RWPE1 (cell line): ENCODE data around the gene MIOS.

Experiments
- CTCF ChIA-PET: fragments of 350-600 bp; sonication (Branson Sonifier 250); formaldehyde crosslinking; extraction: SDS; loops from one replicate; lab custom pipeline; 2021; lab: Yijun Ruan, JAX
- POLR2A ChIA-PET: fragments of 400-600 bp; formaldehyde crosslinking; extraction: SDS; loops from one replicate; lab custom pipeline; 2020; ENCODE audit warnings: antibody characterized with exemption; ENCODE audit not compliant: low non-redundant PET; lab: Yijun Ruan, JAX
- DNase-seq: peaks from one replicate; pipeline ENCODE4 v3.0.0; 2012; ENCODE audit warnings: low spot score
- H3K27ac ChIP-seq: fragments of 450-650 bp; 2 replicates; pipeline ENCODE4 v1.5.1; 2017
- CTCF ChIP-seq: fragments of 450-650 bp; conservative IDR thresholded peaks from 2 replicates; pipeline ENCODE4 v1.5.1; 2017; ENCODE audit warnings: low read depth, mild to moderate bottlenecking

MIOS gene

GRCh38 chr7:7550663-7551062 is 16.0 kb upstream of the MIOS start:
- DNase-seq, result no peak
- ChIA-PET POLR2A (no interaction called here), CTCF (interaction anchor here (0.8 kb wide), 1 partner anchor 591 kb away, joined by 3 read pairs; no protein-coding TSS in a partner anchor)
- H3K27ac ChIP-seq, result no peak overlapping the region
- no peak for TF ChIP-seq CTCF

- no peak for DNase-seq
- no peak for TF ChIP-seq CTCF
- no peak overlapping the region for H3K27ac ChIP-seq
- ChIA-PET POLR2A (no interaction called here), CTCF (interaction anchor here (0.7 to 1.0 kb wide), 3 partner anchors 43 to 596 kb away, joined by 3 read pairs; no protein-coding TSS in a partner anchor)
Measured at GRCh38 chr7:7552199-7552598, 14.5 kb upstream of the MIOS start.

- no peak for TF ChIP-seq CTCF
- ChIA-PET CTCF (no interaction called here), POLR2A (no interaction called here)
- no peak for DNase-seq
- H3K27ac ChIP-seq, result no peak overlapping the region
Measured at GRCh38 chr7:7553386-7553785, 13.3 kb upstream of the MIOS start.

- TF ChIP-seq CTCF, result no peak
- ChIA-PET POLR2A (interaction anchor here (0.6 kb wide), 1 partner anchor 62 kb away, joined by 11 read pairs; no protein-coding TSS in a partner anchor), CTCF (no interaction called here)
- no peak overlapping the region for H3K27ac ChIP-seq
- no peak for DNase-seq
Measured at GRCh38 chr7:7554021-7554432, 12.7 kb upstream of the MIOS start.

GRCh38 chr7:7554649-7555575 is 11.8 kb upstream of the MIOS start:
- no peak overlapping the region for H3K27ac ChIP-seq
- no peak for TF ChIP-seq CTCF
- POLR2A ChIA-PET, result interaction anchor here (0.6 kb wide), 1 partner anchor 63 kb away, joined by 11 read pairs; no protein-coding TSS in a partner anchor
- DNase-seq, result no peak
- CTCF ChIA-PET, result no interaction called here

- ChIA-PET CTCF (interaction anchor here (0.7 kb wide), 1 partner anchor 14 kb away, joined by 3 read pairs; no protein-coding TSS in a partner anchor), POLR2A (no interaction called here)
- no peak for DNase-seq
- no peak overlapping the region for H3K27ac ChIP-seq
- TF ChIP-seq CTCF, result no peak
Measured at GRCh38 chr7:7556852-7557251, 9.8 kb upstream of the MIOS start.
